Activated gamma-delta T cell (primary cell): ENCODE measurements around the gene CLOCK.

Experiments
- DNase-seq: peaks from one replicate; lab custom pipeline; 2025; lab: John Stamatoyannopoulos, UW

The CLOCK gene

GRCh38 chr4:55411621-55412020 is 135.1 kb downstream of the CLOCK start:
- no peak for DNase-seq

GRCh38 chr4:55410431-55410830 is 136.3 kb downstream of the CLOCK start:
- no peak for DNase-seq

GRCh38 chr4:55409468-55410171 is 137.1 kb downstream of the CLOCK start:
- no peak for DNase-seq

- DNase-seq = no peak
Measured at GRCh38 chr4:55407764-55408163, 138.9 kb downstream of the CLOCK start.

GRCh38 chr4:55407119-55407518 is 139.6 kb downstream of the CLOCK start:
- DNase-seq = no peak

GRCh38 chr4:55406545-55406944 is 140.2 kb downstream of the CLOCK start:
- DNase-seq = no peak

GRCh38 chr4:55405073-55405472 is 141.6 kb downstream of the CLOCK start:
- no peak for DNase-seq

GRCh38 chr4:55399581-55399980 is 147.1 kb downstream of the CLOCK start:
- no peak for DNase-seq

- DNase-seq = no peak
Measured at GRCh38 chr4:55398966-55399365, 147.7 kb downstream of the CLOCK start.

- no peak for DNase-seq
Measured at GRCh38 chr4:55398461-55398860, 148.2 kb downstream of the CLOCK start.

- DNase-seq = no peak
Measured at GRCh38 chr4:55397520-55398321, 149.0 kb downstream of the CLOCK start.

GRCh38 chr4:55397126-55397436 is 149.6 kb downstream of the CLOCK start:
- DNase-seq = no peak

- peak; percentile 35 for DNase-seq
Measured at GRCh38 chr4:55396308-55397125, 150.2 kb downstream of the CLOCK start.

- DNase-seq = peak; percentile 88
Measured at GRCh38 chr4:55395529-55396307, 151.0 kb downstream of the CLOCK start, which contains the start of gene TMEM165. TMEM165 (plus strand) TSS chr4:55395957; CDS start chr4:55396190, 233 bp downstream.

- DNase-seq = no peak
Measured at GRCh38 chr4:55395218-55395528, 151.5 kb downstream of the CLOCK start.

GRCh38 chr4:55393461-55394320 is 153.0 kb downstream of the CLOCK start:
- DNase-seq = no peak

GRCh38 chr4:55386840-55387239 is 159.9 kb downstream of the CLOCK start:
- DNase-seq = no peak

- DNase-seq = no peak
Measured at GRCh38 chr4:55386073-55386472, 160.6 kb downstream of the CLOCK start.

- no peak for DNase-seq
Measured at GRCh38 chr4:55385201-55385649, 161.5 kb downstream of the CLOCK start.

- DNase-seq = no peak
Measured at GRCh38 chr4:55382488-55383003, 164.2 kb downstream of the CLOCK start.

- no peak for DNase-seq
Measured at GRCh38 chr4:55381502-55381901, 165.2 kb downstream of the CLOCK start.
